ENCODE measurements around the gene MFAP1. TPM values are rescaled to one million over a fixed set of nuclear protein-coding genes. Genes with fewer than 3 reads are reported as not detected.

Gene MFAP1, protein sequence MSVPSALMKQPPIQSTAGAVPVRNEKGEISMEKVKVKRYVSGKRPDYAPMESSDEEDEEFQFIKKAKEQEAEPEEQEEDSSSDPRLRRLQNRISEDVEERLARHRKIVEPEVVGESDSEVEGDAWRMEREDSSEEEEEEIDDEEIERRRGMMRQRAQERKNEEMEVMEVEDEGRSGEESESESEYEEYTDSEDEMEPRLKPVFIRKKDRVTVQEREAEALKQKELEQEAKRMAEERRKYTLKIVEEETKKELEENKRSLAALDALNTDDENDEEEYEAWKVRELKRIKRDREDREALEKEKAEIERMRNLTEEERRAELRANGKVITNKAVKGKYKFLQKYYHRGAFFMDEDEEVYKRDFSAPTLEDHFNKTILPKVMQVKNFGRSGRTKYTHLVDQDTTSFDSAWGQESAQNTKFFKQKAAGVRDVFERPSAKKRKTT
- 18.3 and 22.8 TPM in 2 replicates for total RNA-seq

DNA sequence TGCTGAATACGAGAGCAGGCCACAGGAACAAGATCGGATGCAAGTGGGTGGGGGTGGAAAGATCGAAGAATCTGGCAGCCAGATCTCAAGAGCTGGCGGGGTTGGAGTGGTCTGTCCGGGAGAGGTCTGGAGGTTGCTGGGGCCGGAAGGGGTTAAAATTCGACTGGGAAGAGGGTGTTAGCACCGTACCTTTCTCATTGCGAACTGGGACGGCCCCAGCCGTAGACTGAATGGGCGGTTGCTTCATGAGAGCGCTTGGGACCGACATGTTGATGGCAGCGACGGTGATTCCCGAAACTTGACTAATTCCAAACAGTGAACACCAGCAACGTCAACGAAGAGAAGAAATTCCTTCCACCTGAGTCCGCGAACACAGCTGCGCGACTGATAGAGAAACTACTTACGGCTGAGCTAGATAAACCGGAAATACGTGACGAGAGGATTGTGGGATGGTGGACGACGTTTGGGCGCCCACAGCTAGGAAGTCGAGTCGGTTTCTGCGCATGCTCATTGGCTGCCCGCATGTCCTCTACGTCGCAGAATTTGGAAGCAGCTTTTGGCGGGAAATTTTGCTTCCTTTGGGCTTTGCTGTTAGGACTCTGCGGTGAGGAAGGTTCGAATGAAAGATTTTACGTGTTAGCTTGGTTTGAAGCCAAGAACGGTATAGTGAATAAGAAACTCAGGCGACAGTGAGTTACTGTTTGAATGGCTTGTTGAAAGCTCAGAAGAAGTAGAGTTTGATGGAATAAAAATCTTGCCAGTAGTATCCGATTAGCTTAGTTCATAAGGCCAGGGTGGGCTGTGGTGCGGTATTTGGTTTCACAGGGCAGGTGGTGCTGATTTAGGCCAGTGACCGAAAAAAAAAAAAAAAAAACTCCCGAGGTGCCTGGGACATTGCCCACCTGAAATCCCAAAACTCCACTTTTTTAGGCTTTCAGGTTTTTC lies at the start of gene MFAP1:
MFAP1 (minus strand) TSS at position 389 of the 945 bp plus-strand sequence; CDS start at position 268, 121 bp downstream.

DNA sequence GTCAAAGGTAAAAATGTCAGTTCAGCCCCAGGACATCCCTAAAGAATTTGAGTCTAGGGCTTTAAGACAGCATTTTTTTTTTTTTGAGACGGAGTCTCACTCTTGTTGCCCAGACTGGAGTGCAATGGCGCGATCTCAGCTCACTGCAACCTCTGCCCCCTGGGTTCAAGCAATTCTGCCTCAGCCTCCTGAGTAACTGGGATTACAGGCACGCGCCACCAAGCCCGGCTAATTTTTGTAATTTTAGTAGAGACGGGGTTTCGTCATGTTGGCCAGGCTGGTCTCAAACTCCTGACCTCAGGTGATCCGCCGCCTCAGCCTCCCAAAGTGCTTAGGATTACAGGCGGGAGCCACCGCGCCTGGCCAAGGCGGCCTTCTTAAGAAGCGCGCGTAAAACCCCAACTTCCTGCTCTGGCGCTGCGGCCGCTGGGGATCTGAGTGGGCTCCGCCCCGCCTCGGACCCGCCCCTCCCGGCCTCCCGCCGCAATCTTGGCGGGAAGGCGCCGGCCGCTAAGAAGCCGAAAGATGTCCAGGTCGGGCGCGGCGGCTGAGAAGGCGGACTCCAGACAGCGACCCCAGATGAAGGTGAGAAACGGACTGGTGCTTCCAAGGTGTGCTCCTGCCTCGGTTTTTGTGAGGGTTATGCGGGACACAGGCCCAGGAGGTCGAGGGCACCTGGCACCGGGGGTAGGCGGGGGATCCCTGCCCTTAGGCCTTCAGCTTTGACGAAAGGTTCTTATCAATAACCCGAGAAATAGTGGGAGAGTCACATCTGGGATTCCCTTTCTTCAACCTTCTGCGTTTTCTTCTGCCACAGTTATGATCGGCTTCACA lies 2.2 kb upstream of the MFAP1 start, which contains the start of gene WDR76:
WDR76 (plus strand) TSS at position 495 of the 834 bp plus-strand sequence; CDS start at position 526, 31 bp downstream.

GRCh38 chr15:43800286-43801141 lies 24.0 kb downstream of the MFAP1 start, which contains the start of gene HYPK:
Gene HYPK (plus strand): TSS chr15:43800599. CDS start chr15:43800623, 24 bp downstream.

GRCh38 chr15:43799945-43800285 lies 24.6 kb downstream of the MFAP1 start, which contains the start of gene SERINC4:
Gene SERINC4 (minus strand): TSS chr15:43800220. CDS start chr15:43799986, 234 bp downstream.

GRCh38 chr15:43791993-43792760 lies 32.3 kb downstream of the MFAP1 start, which contains the start of gene SERF2:
Gene SERF2 (plus strand): TSS chr15:43792320. CDS start chr15:43792377, 57 bp downstream.

GRCh38 chr15:43776718-43777266 lies 47.7 kb downstream of the MFAP1 start, which contains the start of gene ELL3:
Gene ELL3 (minus strand): TSS chr15:43776966. CDS start chr15:43776901, 65 bp downstream.

Other genes with a start within 250 kb of the MFAP1 start
- 7.4 and 12.8 TPM in 2 replicates for gene PPIP5K1, start 234.5 kb downstream of the MFAP1 start, total RNA-seq
- gene CKMT1B, start 230.7 kb downstream of the MFAP1 start, total RNA-seq: not detected in 2 replicates
- gene STRC, start 205.9 kb downstream of the MFAP1 start, total RNA-seq: 0.09 TPM in 1 of 2 replicates, not detected in the other
- gene CATSPER2, start 175.8 kb downstream of the MFAP1 start, total RNA-seq: 0.33 and 0.95 TPM in 2 replicates
- gene CKMT1A, start 130.8 kb downstream of the MFAP1 start, total RNA-seq: not detected in 2 replicates
- gene PDIA3, start 78.3 kb downstream of the MFAP1 start, total RNA-seq: 123 and 147 TPM in 2 replicates
- 1.5 TPM in 2 replicates for gene ELL3, start 47.7 kb downstream of the MFAP1 start, total RNA-seq
- 214 and 359 TPM in 2 replicates for gene SERF2, start 32.4 kb downstream of the MFAP1 start, total RNA-seq
- 0.11 TPM in 1 of 2 replicates, not detected in the other for gene SERINC4, start 24.5 kb downstream of the MFAP1 start, total RNA-seq
- 4.9 and 5.4 TPM in 2 replicates for gene HYPK, start 24.1 kb downstream of the MFAP1 start, total RNA-seq
- gene WDR76, start 2.3 kb upstream of the MFAP1 start, total RNA-seq: 3.9 and 4.1 TPM in 2 replicates